Esophagus mucosa (tissue), 1 donor: ENCODE results near the gene TSPAN2. TPM values are rescaled to one million over a fixed set of nuclear protein-coding genes. Genes with fewer than 3 reads are reported as not detected.

Experiments used
- ATAC-seq: fragments of 200-7000 bp; cut with Tn5 transposase; one replicate; pipeline ENCODE4 v1.9.1; 2020
- total RNA-seq: library from RNA; stranded (reverse); gene quantifications from one replicate; pipeline ENCODE4 v1.2.4, GENCODE V29; 2023
- donor health status: DM: yes; HTN: yes; CAD: no.

The TSPAN2 gene
- total RNA-seq, 1 donor from 2014 or later = 0.68 TPM

DNA sequence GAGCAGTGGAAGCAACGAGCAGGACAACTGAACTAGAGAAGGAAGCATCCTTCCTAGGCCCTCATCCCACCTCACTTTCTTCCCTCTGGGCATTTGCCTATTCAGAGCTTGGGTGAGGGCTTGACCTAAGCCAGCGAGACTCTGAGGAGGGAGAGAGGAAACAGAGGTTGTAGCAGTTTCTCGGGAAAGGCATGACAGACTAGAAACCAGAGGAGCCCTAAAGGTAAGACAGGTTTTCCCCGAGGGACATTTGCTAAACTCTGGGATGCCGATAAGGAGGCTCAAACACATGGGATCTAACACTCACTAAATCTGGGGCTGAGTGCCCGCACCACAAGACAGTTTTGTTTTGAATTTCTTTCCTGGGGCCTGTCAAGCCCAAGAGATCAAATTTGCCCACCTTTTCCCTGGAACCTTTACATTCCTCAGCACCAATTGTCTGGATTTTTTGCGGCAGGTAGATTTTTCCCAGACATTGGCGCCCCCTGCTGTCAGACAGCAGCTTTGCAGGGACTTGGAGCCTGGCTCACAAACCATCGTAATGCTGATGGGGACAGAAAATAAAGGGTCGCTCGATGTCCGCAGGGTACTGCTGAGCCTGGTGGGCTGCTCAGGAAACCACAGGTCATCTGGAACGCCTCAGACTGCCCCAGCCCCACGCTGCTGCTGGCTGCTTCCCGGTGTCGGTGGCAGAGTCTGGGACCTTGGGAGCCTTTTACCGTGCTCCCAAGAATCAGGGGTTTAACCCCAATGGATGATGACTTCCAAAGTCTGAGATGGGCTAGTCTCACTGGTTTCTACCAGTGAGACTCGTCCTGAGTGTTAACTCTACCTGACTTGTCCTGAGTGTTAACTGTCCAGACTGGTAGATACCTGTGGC is 23.4 kb upstream of the TSPAN2 start:
- ATAC-seq = peak; percentile 37

DNA sequence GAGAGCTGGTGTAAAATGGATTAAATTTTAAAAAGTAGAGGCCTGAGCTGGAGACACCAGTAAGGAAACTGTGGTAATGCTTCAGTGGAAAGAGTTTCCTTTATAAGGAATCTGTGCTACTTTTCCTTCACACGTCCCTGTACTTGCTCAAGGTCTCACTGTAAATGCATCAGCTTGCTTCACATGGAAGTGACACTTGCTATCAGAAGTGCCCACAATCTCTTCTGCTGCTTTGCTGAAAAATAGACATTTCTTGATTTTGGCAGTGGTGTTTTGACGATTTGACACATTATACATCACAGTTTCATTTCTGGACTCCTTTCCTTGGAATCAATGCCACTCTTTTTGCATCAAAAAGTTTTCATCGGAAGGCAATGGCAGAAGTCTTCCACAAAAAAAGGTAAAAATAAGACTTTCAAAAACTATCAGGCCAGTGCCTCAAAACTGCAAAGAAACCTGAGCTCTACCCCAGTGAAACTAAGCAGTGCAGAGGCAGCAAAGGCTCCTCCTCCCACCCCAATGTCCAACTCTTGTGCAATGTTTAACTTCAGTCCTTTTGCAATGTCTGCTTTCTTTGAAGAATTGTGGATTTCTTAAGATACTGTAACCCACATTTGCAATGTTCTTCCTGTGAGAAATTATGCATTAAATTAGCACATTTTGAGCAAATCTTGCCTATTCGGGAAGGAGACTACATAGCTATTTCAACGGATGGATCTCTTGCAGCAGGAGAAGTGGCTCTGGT is 18.4 kb upstream of the TSPAN2 start:
- no peak for ATAC-seq

- ATAC-seq = no peak
Observed at GRCh38 chr1:115105831-115106230, 16.5 kb upstream of the TSPAN2 start.

DNA sequence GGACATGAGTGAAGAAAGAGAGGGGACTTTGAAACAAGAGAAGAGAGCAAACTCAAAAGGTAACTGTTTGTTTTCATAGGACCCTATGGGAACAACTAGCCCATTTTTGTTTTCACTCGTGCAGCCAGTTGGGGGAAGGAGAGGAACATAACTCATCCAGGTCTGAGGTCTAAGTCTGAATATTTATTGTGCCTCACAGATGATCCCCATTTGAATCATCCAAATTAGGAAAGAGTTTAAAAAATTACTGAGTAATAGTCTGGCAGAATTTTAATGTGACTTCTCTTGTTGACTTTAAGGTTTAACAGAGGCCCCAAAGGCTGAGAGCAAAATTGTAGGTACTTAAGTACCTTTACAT is 10.4 kb upstream of the TSPAN2 start:
- ATAC-seq = peak; percentile 82

GRCh38 chr1:115098979-115099692 is 9.8 kb upstream of the TSPAN2 start:
- peak; percentile 57 for ATAC-seq

- no peak for ATAC-seq
Observed at GRCh38 chr1:115092175-115092574, 2.9 kb upstream of the TSPAN2 start.

DNA sequence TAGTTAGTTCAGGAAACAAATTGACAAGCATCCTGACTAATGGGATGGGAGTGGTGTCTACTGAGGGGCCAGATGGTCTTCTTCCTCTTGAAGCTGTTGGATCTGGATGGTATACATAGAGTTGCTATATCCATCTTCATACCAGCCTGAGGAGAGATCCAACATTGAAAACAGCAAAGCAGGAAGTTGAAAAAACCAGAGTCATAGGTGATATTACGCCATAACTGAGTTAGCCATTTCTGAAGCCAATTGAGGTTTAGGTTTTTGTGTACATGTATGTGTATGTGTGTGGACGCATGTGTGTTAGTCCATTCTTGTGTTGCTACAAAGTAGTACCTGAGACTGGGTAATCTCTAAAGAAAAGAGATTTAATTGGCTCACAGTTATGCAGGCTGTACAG is 2.3 kb upstream of the TSPAN2 start:
- ATAC-seq = no peak

DNA sequence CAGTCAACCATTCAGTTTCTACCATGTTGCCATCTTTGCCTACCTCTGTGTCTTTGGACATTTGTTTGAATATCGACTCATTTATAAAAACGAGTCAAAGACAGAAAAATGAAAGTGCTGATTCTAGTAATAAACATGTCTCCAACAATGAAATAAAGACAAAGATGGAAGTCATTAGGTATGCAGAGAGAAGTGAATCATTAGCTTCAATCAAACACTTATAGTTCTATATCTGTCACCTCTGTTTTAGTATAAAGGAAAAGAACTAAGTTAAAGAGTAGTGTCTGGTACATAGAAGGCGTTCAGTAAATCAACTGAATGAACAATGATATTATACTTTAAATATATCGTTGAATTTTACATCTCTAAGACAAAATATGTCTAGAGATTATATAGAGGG is 1.7 kb upstream of the TSPAN2 start:
- no peak for ATAC-seq

DNA sequence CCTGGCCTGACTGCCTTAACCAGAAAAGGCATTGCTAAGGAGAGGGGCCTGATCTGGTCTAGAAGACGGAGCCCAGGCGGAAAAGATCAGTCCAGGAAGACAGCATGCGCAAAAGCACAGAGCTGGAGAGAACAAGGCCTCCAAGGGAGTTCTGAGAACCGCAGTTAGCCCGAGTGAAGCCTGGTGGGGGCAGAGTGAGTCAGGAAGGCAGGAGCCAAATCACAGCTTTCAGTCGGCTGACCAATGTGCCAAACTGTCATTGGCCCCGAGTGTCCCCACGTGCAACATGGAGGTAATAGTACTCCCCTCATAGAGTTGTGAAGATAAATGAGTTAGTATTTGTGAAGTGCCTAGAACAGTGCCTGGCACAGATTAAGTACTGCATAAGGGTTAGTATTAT is 1.2 kb upstream of the TSPAN2 start:
- ATAC-seq = peak; percentile 34

GRCh38 chr1:115090186-115090490 is 835 bp upstream of the TSPAN2 start:
- no peak for ATAC-seq

- peak; percentile 13 for ATAC-seq
Observed at GRCh38 chr1:115088871-115089419, 358 bp downstream of the TSPAN2 start.

DNA sequence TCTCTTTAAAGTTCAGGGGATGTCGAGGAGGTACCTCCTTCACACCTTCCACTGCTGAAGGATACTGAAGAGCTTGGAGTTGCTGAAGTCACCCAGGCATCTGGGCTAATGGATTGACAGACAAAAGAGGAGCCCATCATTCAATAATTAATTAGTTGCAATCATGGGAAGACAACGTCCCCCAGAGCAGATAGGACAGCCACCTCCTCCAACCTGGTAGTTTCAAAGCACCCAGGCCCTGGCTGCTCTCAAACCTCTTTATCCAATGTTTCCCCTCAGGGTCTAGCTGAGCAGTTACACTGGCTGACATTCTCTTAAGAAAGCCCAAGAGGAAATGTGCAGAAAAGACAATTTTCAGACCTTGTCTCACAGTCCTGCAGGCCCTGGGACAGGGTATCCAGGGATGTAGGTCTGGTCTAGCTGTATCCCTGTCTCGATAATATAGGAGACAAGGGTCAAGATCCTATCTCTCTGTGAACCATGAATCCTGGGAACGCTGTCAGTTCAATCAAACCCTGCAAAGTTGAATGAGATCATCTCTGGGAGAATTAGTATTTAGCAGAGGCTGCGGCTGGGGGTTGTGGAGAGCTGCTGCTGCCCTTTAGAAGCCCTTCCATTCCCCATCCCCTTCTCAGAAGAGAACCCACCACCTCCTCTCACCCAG is 1.1 kb downstream of the TSPAN2 start:
- no peak for ATAC-seq

- ATAC-seq = no peak
Observed at GRCh38 chr1:115086176-115086830, 3.0 kb downstream of the TSPAN2 start.

DNA sequence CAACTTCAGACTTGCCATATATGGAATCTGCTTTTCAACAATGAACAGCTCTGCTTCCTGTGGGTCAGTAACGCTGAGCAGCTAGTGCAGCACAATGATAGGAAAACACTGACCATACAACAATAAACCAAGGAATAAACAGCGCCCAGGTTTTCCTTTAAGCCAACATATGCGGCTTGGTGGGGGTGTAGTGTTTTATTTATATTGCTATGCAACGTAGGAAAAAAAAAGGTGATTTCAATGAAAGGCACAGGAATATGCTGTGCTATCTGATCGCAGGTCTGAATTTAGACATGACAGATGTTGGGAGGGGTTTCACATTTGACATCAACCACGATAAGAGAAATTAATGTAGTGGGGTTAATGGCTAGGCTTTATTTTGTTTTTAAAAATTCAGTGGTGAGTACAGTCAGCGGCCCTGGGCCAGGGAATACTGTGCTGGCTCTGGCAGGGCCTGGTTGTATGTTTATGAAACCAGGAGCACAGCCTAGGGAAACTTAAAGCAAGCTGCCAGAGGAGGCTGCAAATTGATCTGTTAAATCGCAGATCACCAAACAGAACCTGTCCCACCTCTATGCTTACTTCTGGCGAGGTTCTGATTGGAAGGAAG is 4.3 kb downstream of the TSPAN2 start:
- ATAC-seq = no peak

- no peak for ATAC-seq
Observed at GRCh38 chr1:115082949-115083348, 6.4 kb downstream of the TSPAN2 start.

- ATAC-seq = no peak
Observed at GRCh38 chr1:115078708-115079107, 10.6 kb downstream of the TSPAN2 start.

DNA sequence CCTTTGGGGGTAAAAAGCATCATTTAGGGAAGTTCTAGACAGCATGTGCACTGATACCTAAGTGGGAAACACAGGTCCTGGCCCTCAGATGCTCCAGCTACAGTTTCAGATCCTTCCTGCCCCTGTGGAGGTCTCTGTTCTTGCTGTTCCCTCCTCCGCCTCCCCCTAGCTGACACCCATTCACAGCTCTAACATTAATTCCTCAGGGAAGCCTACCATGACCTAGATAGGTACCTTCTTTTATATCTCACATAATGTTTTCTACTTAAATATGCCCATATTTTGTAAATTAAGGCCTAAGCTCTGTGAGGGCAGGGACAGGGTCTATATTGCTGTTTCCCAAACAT is 11.3 kb downstream of the TSPAN2 start:
- no peak for ATAC-seq

DNA sequence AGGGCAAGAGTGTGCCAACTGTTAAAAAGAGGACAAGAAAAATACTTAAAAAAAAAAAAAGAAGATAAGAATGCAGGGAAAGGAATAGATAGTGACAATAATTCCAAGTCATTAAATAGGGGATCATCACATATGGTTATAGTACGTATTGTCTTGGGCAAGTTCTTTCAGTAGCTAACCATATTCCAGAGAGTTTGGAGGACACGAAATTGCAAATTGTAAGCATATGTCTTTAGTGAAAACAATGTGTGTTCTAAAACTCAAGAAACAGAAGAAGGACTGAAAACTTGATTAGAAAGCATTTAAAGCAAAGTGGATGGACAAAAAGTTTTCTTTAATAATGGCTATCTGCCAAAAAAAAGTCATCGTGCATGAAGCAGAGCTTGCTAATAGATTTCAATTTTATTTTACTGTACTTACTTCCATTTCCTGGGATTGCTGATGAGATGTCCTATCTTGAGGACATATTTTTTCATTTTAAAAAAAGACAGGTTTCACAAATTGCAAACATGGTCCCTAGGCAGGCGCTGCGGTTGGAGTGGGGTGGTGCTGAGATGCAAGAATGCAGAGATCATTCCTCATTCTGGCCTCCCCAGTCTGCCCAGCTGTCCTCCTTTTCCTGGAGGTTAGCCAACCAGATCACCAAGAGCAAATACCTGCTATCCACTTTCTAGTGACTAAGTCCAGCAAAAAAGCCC is 11.9 kb downstream of the TSPAN2 start:
- no peak for ATAC-seq

- peak; percentile 32 for ATAC-seq
Observed at GRCh38 chr1:115076384-115076915, 12.9 kb downstream of the TSPAN2 start.

GRCh38 chr1:115074839-115075534 is 14.3 kb downstream of the TSPAN2 start:
- no peak for ATAC-seq
